ENCODE data around the gene FCN2.

The FCN2 gene

GRCh38 chr9:134847752-134848432, 32.7 kb upstream of the FCN2 start:
- H3K27ac ChIP-seq, result no peak overlapping the region
- TF ChIP-seq CTCF (IDR thresholded peaks at IDR 0.05) (no peak), ZFX (IDR thresholded peaks at IDR 0.05; ENCODE audit: borderline replicate concordance) (no peak)

- no peak for TF ChIP-seq CTCF (IDR thresholded peaks at IDR 0.05)
- TF ChIP-seq ZFX (IDR thresholded peaks at IDR 0.05; ENCODE audit: borderline replicate concordance), result no peak
- H3K27ac ChIP-seq, result no peak overlapping the region
Measured at GRCh38 chr9:134848504-134848903, 32.1 kb upstream of the FCN2 start.

GRCh38 chr9:134850611-134851010, 30.0 kb upstream of the FCN2 start:
- H3K27ac ChIP-seq, result no peak overlapping the region
- TF ChIP-seq ZFX (IDR thresholded peaks at IDR 0.05; ENCODE audit: borderline replicate concordance), result no peak
- TF ChIP-seq CTCF (IDR thresholded peaks at IDR 0.05), result no peak

- no peak overlapping the region for H3K27ac ChIP-seq
- TF ChIP-seq CTCF (IDR thresholded peaks at IDR 0.05) (no peak), ZFX (IDR thresholded peaks at IDR 0.05; ENCODE audit: borderline replicate concordance) (no peak)
Measured at GRCh38 chr9:134851020-134851419, 29.6 kb upstream of the FCN2 start.

GRCh38 chr9:134852906-134853654, 27.5 kb upstream of the FCN2 start:
- H3K27ac ChIP-seq, result no peak overlapping the region
- TF ChIP-seq ZFX (IDR thresholded peaks at IDR 0.05; ENCODE audit: borderline replicate concordance) (no peak), CTCF (IDR thresholded peaks at IDR 0.05) (no peak)

GRCh38 chr9:134853893-134854292, 26.7 kb upstream of the FCN2 start:
- TF ChIP-seq ZFX (IDR thresholded peaks at IDR 0.05; ENCODE audit: borderline replicate concordance) (no peak), CTCF (IDR thresholded peaks at IDR 0.05) (no peak)
- H3K27ac ChIP-seq, result no peak overlapping the region

- H3K27ac ChIP-seq, result no peak overlapping the region
- TF ChIP-seq CTCF (IDR thresholded peaks at IDR 0.05), result no peak
- no peak for TF ChIP-seq ZFX (IDR thresholded peaks at IDR 0.05; ENCODE audit: borderline replicate concordance)
Measured at GRCh38 chr9:134854541-134854981, 26.0 kb upstream of the FCN2 start.
